Activated CD8-positive, alpha-beta memory T cell treated with anti-CD3 and anti-CD28 coated beads, Interleukin-2, amount 50 U/mL, for 24 hours (primary cell): ENCODE measurements around the gene MOV10L1.
"Not testable (repeated sequence)": the region's sequence is repeated elsewhere in the genome, so short reads cannot be mapped to it uniquely, and the experiment has no call there.

Source experiments
- DNase-seq: peaks from one replicate; pipeline ENCODE4 v3.0.0-alpha.2; 2020; ENCODE audit errors: extremely low read depth

MOV10L1 gene

DNA sequence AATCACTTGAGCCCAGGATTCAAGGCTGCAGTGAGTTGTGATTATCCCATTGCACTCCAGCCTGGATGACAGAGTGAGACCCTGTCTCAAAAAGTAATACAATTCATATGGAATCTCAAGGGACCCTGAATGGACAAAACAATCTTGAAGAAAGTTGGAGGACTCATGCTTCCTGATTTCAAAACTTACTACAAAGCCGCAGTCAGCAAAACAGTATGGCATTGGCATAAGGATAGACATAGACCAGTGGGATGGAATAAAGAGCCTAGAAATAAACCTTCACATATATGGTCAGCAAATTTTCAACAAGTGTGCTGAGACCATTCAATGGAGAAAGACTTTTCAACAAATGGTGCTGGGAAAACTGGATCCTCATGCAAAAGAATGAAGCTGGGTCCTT, 113.5 kb downstream of the MOV10L1 start:
- DNase-seq, result no peak

DNA sequence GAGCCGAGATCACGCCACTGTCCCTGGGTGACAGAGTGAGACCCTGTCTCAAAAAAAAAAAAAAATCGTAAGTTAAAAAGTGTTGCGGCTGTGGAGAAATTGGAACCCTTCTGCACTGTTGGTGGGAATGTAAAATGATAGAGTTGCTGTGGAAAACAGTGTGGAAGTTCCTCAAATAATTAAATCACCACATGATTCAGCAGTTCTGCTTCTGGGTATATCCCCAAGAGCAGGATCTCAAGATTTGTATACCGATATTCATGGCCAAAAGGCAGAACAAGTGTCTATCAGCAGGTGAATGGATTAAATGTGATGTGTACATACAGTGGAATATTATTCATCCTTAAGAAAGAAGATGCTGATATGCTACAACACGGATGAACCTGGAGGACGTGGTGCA, 114.8 kb downstream of the MOV10L1 start:
- DNase-seq, result no peak

DNA sequence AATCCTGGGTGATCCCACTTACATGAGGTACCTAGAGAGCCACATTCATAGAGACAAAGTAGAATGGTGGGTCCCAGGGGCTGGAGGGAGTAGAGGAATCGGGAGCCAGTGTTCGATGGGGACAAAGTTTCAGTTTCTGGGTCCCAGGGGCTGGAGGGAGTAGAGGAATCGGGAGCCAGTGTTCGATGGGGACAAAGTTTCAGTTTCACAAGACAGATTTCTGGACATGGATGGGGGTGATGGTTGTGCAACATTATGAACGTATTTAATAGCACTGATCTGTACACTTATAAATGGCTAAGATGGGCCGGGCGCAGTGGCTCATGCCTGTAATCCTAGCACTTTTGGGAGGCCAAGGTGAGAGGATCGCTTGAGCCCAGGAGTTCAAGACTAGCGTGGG, 115.2 kb downstream of the MOV10L1 start:
- DNase-seq, result not testable (repeated sequence)

DNA sequence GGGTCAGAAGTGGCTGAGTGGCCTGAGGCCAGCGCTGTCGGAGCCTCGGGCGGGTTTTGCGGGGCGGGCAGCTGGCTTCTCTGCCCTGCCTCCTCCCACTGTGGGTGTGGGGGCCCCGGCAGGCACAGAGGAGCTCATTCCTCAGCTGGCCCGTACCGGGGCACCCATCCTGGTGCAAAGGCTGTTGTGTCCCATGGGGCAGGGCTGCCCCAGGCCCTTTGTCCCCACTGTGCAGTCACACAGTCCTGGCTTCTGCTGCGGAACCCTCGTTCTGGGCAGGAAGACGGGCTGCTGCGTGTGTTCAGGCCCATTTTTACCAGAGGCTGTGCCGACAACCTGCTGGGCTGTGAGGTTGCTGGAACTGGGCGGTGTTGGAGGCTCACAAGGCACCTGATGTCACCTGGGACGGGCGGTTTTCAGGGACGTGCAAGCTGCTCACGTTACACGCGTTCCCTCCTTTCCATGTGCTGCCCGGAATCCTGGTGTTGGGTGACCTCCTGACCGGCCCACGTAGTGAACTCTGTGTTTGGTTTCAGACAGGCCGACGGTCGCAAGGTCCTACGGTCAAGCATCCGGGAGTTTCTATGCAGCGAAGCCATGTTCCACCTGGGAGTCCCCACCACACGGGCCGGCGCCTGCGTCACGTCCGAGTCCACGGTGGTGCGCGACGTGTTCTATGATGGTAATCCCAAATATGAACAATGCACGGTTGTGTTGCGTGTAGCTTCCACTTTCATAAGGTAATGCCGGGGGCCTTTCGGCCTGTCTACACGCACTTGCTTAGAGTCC, 116.2 kb downstream of the MOV10L1 start:
- DNase-seq, result no peak

DNA sequence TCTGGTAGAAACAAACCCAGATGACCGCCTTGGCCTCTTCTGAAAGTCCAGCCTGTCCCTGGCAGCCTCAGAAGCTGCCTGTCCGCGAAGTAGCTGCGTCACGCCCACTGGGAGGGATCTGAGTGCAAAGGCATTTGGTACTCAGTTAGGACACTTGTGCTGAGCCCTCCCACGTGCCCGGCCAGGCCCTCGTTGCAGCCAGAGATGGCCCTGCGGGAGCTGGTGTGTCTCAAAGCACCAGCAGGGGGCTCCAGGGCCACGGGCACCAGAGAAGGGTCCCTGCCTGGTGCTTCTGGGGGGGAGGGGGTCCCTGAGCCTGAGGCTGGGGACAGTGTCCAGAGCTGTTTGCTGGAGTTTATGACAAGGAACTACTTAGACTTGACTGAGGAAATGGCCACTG, 116.8 kb downstream of the MOV10L1 start:
- DNase-seq, result no peak

DNA sequence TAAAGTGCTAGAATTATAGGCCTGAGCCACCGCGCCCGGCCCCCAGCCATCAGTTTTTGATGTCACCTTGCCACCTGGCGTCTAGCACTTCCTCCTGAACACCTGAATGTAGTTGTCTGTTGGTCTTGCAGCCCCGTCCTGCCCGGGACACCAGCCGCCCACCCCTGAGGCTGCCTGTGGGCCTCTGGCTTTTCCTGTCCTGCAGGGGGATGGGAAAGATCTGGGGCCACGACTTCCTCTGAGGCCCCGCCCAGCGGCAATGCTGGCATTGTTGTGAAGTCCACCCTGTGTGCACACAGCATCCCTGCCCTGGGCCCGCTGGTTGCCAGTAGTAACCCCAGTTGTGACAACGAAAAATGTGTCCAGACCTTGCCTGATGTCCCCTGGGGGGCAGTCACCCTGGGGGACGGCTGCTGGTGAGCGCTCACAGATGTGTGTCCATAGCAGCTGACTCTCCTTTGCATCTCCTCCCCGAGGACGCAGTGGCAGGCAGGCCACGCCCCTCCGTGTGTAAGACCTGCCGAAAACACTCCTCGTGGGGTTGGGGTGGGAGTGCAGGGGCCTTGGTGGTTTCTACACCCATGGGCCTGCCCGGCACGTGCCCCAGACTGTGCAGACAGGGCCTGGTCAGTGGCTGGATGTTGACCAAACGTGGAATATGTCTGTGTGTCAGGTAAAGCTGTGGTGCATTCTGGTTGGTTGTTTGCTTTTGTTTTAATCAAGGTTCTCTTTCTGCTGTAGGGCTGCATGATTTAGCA, 117.8 kb downstream of the MOV10L1 start:
- no peak for DNase-seq

DNA sequence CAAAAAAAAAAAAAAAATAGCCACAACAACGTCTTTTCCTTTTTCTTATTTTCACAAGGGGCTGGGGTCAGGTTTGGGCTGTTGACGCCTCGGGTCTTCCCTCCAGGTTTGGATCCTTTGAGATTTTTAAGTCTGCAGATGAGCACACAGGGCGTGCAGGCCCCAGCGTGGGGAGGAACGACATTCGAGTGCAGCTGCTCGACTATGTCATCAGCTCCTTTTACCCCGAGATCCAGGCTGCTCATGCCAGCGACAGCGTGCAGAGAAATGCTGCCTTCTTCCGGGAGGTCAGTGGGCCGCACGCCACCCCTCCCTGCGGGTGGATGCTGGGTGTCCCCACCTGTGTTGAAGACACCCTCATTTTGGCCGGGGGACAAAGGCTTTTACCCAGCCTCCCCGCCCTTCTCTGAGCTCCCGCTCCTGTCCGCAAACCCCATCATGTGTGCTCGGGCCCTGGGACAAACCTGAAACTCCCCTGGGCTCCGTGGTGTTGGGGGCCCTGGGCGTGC, 118.7 kb downstream of the MOV10L1 start:
- no peak for DNase-seq

DNA sequence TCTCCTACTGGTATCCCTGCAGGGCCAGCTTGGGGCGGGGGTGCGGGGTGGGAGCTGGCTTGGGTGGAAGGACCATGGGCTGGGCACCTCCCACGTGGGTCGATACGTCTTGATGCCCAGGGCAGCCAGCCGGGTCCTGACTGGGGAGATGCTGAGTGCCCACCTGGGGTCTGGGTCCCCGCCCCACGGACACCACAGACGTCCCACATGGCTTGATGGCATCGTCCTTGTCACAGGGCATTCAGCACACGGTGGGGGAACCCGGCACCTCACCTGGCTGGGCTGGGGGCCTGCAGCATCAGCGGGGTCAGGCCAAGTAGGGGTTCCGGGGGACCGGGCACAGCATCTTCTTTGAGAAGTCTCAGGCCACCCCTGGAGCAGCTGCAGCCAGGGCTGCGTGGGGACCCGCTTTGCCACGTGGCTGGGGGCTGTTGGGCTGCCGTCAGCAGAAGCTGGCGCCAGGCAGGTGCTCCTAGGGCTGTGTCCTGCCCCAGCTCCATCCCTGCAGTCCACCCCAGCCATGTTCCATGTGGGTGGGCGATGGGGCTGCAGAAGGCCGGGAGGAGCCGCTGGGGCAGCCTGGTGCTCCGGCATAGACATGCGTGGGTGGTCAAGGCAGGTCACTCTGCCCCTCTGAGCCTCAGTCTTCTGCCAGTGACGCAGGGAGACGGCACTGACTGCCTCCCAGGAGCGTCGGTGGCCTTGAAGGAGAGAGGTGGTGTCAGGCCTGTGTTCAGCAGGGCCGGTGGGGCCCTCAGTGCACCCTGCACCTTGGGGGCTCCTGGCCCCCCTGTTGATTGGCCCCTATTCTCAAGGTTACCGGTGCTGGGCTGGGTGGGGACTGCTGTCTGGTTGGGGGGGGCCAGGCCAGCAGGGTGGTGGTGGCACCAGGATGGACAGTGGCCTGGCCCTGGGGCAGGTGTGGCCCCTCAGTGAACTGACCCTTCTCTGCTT, 119.4 kb downstream of the MOV10L1 start:
- DNase-seq, result no peak

DNA sequence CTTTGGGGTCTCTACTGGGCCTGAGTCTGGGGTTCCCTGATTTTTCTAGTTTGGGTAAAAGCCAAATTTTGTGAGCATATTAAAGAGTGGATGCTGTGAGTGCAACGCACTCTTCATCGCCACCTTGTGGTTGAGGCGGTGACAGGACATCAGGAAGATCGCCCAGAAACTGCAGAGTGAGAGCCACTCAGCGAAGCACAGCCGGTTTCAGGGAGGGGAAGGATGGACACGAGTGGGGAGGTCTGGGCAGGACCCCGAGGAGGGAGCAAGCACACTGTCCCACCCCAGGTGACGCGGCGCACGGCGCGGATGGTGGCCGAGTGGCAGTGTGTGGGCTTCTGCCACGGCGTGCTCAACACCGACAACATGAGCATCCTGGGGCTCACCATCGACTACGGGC, 120.1 kb downstream of the MOV10L1 start:
- DNase-seq, result no peak

DNA sequence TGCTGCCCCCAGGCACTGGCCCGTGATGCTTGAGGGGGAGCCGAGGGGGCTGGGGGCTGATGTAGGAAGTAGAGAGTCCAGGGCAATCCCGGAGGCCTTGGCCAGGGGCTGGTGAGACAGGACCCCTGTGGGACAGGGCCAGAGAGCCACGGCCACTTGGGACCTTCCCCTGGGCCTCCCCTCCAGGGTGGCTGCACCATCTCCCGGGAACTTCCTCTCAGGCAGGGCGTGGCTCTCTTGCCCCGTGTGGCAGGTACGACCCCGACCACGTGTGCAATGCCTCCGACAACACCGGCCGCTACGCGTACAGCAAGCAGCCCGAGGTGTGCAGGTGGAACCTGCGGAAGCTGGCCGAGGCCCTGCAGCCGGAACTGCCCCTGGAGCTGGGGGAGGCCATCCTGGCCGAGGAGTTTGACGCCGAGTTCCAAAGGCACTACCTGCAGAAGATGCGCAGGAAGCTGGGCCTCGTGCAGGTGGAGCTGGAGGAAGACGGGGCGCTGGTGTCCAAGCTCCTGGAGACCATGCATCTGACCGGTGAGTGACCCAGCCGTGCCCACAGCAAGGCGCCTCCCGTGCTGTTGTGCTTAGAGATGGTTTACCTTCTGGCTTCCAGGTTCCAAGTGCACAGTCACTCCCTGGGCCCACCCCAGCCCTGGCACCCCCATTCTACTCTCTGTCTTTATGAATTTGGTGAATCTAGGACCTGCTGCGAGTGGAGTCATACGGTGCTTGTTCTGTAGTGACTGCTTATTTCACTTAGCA, 120.8 kb downstream of the MOV10L1 start:
- DNase-seq, result no peak

DNA sequence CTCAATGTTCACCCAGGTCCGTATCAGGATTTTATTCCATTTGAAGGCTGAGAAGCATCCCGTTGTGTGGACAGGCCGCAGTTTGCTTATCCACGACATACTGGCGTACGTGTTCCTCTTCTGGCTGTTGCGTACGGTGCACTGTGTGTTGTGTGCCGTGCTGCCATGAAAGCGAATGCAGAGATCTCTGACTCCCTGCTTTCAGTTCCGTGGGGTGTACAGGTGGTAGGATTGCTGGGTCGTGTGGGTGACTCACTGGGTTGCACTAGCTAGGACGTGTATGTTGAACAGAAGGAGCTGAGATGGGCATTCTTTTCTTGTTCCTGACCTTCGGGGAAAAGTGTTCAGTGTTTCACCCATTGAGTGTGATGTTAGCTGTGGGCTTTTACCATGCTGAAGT, 121.3 kb downstream of the MOV10L1 start:
- DNase-seq, result no peak
